Measurements from ENCODE around the gene ZFX.
"Not testable (repeated sequence)": the region's sequence is repeated elsewhere in the genome, so short reads cannot be mapped to it uniquely, and the experiment has no call there.

The ZFX gene

GRCh38 chrX:24153178-24153795, 3.8 kb downstream of the ZFX start:
- no peak for DNase-seq

- no peak for DNase-seq
Measured at GRCh38 chrX:24153796-24154189, 4.3 kb downstream of the ZFX start.

GRCh38 chrX:24154490-24155034, 5.0 kb downstream of the ZFX start:
- DNase-seq = no peak

GRCh38 chrX:24155747-24156146, 6.2 kb downstream of the ZFX start:
- DNase-seq = not testable (repeated sequence)

- no peak for DNase-seq
Measured at GRCh38 chrX:24156177-24156576, 6.6 kb downstream of the ZFX start.

- DNase-seq = no peak
Measured at GRCh38 chrX:24158881-24159280, 9.4 kb downstream of the ZFX start.

GRCh38 chrX:24166078-24166477, 16.5 kb downstream of the ZFX start:
- no peak for DNase-seq

- DNase-seq = no peak
Measured at GRCh38 chrX:24167719-24168472, 18.4 kb downstream of the ZFX start.

- DNase-seq = no peak
Measured at GRCh38 chrX:24168807-24169206, 19.3 kb downstream of the ZFX start.

GRCh38 chrX:24169211-24169610, 19.7 kb downstream of the ZFX start:
- no peak for DNase-seq

- no peak for DNase-seq
Measured at GRCh38 chrX:24173115-24173847, 23.8 kb downstream of the ZFX start.

- peak in 1 of 3 experiments; percentile 43 for DNase-seq
Measured at GRCh38 chrX:24175276-24175675, 25.7 kb downstream of the ZFX start.

GRCh38 chrX:24178441-24178840, 28.9 kb downstream of the ZFX start:
- DNase-seq = no peak

GRCh38 chrX:24184018-24184417, 34.5 kb downstream of the ZFX start:
- no peak for DNase-seq

- no peak for DNase-seq
Measured at GRCh38 chrX:24186483-24186882, 37.0 kb downstream of the ZFX start.

GRCh38 chrX:24186986-24187385, 37.5 kb downstream of the ZFX start:
- no peak for DNase-seq

GRCh38 chrX:24189490-24189889, 40.0 kb downstream of the ZFX start:
- no peak for DNase-seq

GRCh38 chrX:24190500-24191156, 41.1 kb downstream of the ZFX start:
- no peak for DNase-seq

- no peak for DNase-seq
Measured at GRCh38 chrX:24196509-24196908, 47.0 kb downstream of the ZFX start.

GRCh38 chrX:24198101-24198500, 48.6 kb downstream of the ZFX start:
- no peak for DNase-seq

GRCh38 chrX:24200133-24200532, 50.6 kb downstream of the ZFX start:
- no peak for DNase-seq

GRCh38 chrX:24201216-24201615, 51.7 kb downstream of the ZFX start:
- no peak for DNase-seq

GRCh38 chrX:24202465-24203031, 53.0 kb downstream of the ZFX start:
- no peak for DNase-seq

Data from NCI-H1417 (cell line).